Measurements from ENCODE around the gene PATJ. TPM values are rescaled to one million over a fixed set of nuclear protein-coding genes. Genes with fewer than 3 reads are reported as not detected.
A peak's percentile ranks its signal among the peaks of the same experiment; 100 is the strongest.
"Not testable (repeated sequence)": the region's sequence is repeated elsewhere in the genome, so short reads cannot be mapped to it uniquely, and the experiment has no call there.

The PATJ gene
- total RNA-seq, 1 donor from 2014 or later, result 131 TPM

DNA sequence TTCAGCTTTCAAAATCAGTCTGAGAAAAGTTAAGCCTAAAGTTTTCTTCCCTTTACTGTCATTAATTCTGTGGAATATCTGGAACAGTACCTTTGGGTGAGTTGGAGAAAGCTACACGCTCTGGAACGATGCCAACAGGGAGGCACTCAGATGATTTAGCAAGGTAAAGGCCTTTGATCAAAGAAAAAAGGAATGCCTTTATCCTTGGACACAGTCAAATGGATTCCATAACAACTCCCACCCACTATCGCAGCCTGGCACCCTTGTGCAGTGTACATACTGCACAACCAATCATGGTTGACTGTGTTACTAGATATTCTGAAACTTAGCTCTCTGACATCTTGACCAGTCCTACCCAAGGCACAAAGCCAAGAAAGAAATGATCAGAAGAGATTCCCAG, 218.7 kb downstream of the PATJ start:
- ATAC-seq (ENCODE audit: poor library complexity), result no peak
- intact Hi-C loops (cut with DNase I), result no loop called here
- DNase-seq, result no peak

DNA sequence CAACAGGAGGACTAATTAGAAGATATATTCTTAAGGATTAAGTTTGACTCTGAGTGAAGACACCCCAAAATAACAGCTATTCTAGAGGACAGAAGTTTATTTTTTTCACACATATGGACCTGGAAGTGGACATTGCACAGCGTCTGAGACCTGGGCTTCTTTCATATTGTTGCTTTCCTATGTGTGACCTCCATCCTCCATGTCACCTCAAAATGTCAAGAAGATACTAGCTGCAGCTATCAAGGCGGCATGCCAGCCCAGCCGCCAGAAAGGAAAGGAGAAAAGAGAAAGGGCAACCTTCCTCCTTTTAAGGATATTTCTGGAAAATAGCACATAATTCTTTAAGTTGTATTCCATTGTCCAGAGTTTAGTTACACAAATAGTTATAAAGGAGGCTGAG, 220.4 kb downstream of the PATJ start:
- DNase-seq, result no peak
- intact Hi-C loops (cut with DNase I), result no loop called here
- ATAC-seq (ENCODE audit: poor library complexity), result peak; percentile 34

DNA sequence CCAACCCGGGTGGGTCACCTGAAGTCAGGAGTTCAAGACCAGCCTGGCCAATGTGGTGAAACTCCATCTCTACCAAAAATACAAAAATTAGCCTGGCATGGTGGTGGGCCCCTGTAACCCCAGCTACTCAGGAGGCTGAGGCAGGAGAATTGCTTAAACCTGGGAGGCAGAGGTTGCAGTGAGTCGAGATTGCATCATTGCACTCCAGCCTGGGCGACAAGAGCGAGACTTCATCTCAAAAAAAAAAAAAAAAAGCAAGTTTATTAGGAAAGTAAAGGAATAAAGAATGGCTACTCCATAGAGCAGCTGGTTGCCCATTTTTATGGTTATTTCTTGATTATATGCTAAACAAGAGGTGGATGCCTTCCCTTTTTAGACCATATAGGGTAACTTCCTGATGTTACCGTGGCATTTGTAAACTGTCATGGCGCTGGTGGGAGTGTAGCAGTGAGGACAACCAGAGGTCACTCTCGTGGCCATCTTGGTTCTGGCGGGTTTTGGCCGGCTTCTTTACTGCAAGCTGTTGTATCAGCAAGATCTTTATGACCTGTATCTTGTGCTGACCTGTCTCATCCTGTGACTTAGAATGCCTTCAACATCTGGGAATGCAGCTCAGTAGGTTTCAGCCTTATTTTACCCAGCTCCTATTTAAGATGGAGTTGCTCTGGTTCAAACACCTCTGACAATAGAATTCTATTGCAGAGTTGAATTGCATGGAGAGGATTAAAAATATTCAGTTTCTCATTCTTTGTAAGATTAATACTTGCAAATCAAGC, 224.4 kb downstream of the PATJ start:
- ATAC-seq (ENCODE audit: poor library complexity); intact Hi-C loops (cut with DNase I); DNase-seq: not testable (repeated sequence)

DNA sequence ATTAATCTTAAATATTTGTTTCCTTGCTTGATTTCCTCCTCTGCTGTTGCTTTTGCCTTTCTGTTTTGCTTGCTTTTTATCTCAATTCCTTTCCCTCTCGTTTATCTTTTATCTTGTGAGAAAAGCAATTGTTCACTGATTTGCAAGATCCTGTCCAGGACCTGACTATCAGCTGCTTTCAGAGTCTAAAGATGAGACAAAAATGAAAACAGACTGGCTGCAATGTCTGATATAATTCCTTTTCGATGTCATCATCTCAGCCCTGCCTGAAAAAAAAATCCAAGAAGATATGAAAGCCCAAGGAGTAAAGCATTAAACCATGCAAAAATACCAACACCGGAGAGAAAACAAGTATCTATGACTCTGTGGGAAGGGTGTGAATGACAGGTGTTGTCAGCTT, 225.5 kb downstream of the PATJ start:
- ATAC-seq (ENCODE audit: poor library complexity), result no peak
- intact Hi-C loops (cut with DNase I), result no loop called here
- no peak for DNase-seq

DNA sequence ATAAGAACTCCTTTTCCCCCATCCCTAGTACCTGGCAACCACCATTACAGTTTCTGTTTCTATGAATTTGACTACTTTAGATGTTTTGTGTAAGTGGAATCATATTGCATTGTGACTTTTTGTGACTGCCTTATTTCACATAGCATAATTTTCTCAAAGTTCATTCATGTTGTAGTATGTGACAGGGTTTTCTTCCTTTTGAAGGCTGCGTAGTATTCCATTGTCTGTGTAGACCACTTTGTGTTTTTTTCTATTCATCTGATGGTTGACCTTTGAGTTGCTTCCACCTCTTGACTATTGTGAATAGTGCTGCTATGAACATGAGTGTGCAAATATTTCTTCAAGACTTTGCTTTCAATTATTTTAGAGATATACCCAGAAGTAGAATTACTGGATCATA, 226.6 kb downstream of the PATJ start:
- intact Hi-C loops (cut with DNase I), result no loop called here
- ATAC-seq (ENCODE audit: poor library complexity) (no peak), DNase-seq (no peak)

DNA sequence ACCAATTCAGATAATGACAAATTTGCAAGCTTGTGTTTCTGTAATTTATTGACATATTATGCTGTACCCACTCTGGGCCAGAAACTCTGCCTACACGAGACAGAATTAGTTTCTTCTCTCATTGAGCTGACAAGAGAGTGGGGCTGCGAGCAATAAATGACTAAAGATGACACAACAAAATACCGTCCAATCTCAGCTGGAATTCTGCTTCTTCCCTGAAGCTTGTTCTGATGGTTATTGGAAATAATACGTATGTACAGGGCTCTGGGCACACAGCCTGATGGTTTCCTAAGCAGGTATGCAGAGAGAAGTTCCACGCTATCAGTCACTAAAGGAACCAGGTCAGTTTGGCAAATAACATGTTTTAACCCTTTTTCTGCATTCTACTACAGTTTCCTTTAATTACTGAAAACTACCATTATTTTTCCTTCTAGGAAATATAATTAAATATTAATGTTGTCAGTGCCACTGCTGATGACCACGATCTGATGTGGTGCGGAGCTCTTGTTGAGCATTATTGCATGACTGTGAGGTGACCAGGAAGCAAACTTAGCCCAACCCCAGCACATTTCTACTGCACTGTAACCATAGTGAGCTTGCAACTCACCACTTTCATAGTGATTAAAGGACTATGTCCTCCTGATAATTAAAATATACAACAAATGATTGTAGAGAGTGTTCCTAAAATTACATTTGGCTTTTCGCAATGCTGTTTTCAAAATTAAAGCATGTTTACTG, 231.0 kb downstream of the PATJ start:
- intact Hi-C loops (cut with DNase I), result no loop called here
- no peak for DNase-seq

DNA sequence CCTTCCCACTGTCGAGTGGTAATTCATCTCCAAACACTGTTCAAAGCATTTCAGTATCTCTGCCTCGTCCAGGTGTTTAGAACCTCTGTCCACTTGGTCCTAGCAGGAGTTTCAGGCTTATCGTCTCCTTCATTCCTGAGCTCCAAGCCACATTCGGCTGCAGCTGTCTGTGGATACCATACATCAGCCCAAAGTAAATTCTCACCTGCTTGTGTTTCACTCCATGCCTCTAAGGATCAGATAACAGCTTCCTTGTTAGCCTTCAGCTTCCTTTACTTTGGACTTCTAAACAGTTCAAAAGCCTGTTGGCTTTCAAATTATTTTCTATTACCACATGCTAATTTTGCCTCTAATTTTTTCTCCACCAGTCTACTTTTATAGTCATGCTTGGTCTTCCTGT, 233.4 kb downstream of the PATJ start:
- intact Hi-C loops (cut with DNase I), result no loop called here
- no peak for DNase-seq
- ATAC-seq (ENCODE audit: poor library complexity), result no peak

More for the DNA sequence above, 231.0 kb downstream of the PATJ start:
- ATAC-seq (ENCODE audit: poor library complexity), result peak; percentile 72

DNA sequence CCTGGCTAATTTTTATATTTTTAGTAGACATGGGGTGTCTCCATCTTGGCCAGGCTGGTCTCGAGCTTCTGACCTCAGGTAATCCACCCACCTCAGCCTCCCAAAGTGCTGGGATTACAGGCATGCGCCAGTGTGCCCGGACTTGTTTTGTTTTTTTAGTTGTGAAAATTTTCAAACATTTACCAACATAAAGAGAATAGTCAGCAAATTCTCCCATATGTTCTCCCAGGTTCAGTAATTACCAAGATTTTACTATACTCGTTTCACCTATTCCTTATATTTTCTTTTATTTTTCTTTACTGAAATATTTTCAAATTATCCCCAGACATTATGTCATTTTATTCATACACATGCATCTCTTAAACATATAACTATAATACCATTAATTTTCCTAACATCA, 234.3 kb downstream of the PATJ start:
- intact Hi-C loops (cut with DNase I), result no loop called here
- ATAC-seq (ENCODE audit: poor library complexity) (no peak), DNase-seq (no peak)

DNA sequence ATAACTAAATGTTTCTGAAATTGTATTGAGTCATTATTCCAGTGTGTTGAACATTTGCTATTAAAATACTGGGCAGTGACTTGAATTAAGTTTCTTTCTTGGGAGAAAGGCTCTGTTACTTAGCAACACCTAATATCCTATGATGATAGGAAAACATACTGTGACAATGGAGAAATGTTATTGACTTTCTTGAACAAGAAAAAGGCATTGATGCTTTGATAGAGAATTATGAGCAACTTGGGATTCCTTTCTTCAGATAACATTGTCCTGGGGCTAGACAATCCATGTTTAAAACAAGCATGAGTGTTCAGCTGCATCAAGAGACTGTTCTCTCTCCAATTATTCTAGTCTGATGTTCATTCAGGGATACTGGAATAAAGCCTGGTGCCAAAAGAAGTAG, 236.5 kb downstream of the PATJ start:
- intact Hi-C loops (cut with DNase I), result no loop called here

DNA sequence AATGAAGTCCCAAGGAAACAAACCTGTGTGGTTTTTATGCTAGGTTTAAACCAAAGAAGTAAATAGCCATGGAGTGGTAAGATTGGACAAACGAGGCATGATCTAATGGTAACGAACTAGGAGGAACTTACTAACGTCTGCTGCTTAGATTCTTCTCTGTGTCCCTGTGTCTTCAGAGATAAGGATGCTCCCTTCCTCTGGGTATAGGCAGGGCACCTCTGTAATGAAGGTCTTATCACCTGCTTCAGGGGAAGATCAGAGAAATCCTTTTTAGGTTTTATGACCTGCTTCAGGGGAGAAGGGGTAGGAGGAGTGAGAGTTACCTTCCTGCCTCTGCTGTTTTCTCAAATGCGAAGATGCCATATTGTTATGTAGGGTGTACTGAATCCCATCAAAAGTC, 237.4 kb downstream of the PATJ start:
- DNase-seq, result no peak
- intact Hi-C loops (cut with DNase I), result no loop called here
- no peak for ATAC-seq (ENCODE audit: poor library complexity)

More for the DNA sequence above, 236.5 kb downstream of the PATJ start:
- DNase-seq, result no peak
- ATAC-seq (ENCODE audit: poor library complexity), result no peak

DNA sequence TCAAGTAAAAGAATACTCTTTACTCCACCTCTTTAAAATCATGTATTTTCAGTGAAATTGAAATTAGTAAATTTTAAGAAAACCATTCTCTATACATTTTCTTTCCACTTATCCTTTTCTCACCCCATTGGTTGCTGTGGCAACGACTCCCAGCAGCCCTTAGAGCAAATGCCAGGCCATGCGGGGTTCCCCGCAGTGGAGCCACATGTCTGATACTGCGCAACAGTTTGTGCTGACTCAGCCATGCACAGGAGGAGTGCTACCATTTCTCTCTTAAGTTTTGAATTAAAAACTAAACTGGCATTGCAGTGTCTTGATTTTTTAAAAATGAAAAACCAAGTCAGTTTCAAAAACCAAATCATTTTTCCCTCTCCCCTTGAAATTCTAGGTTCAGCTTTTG, 238.3 kb downstream of the PATJ start:
- DNase-seq (no peak), ATAC-seq (ENCODE audit: poor library complexity) (peak; percentile 49)
- intact Hi-C loops (cut with DNase I), result no loop called here

DNA sequence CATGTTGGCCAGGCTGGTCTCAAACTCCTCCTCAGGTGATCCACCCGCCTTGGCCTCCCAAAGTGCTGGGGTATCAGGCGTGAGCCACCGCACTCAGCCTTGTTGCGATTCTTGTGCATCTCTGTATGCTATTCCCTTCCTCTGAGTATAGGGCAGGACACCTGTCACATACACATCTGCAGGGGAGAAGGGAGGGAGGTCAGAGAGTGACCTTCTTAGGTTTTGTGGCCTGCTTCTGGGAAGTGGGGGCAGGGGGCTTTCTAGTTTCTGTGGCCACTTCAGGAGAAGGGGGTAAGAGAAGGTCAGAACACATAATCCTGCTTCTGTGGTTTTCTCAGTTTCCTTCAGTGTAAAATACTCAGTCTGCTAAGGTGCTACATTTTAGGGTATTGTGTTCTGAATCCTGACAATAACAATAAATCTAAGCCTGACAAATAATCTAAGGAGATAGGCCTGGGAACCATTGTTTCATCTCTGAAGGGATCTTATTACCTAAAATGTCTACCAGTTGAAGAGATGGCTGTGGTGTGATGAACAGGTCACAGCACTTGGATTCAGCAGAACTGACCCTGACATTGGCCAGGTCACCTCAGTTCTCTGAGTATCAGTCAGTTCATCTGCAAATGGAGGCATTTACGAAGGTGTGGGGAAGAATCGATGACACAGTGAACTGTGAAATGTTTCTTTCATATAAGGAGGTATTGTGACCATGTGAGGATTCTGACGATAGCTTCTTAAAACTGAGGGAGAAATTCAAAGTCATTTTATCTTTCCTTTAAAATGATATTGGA, 239.8 kb downstream of the PATJ start:
- DNase-seq, result no peak
- no peak for ATAC-seq (ENCODE audit: poor library complexity)
- intact Hi-C loops (cut with DNase I), result no loop called here

DNA sequence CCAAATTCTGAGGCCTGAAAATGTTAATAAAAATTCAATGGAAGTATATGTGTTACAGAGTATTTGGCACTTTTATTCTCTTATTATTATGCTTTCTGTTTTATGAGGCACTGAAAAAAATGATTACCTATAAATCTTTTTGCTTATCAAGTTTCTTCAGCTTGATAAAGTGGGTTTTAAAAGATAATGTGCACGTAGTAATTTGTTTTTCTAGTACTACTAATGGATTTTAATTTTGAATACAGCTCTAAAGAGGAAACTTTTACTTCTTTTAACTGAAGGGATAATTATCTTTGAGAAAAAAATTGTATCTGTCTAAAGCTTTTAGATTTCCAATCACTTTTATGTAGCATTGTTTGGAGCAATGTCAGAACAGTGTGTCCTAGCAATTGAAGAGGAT, 241.0 kb downstream of the PATJ start:
- DNase-seq (no peak), ATAC-seq (ENCODE audit: poor library complexity) (no peak)
- intact Hi-C loops (cut with DNase I), result no loop called here

DNA sequence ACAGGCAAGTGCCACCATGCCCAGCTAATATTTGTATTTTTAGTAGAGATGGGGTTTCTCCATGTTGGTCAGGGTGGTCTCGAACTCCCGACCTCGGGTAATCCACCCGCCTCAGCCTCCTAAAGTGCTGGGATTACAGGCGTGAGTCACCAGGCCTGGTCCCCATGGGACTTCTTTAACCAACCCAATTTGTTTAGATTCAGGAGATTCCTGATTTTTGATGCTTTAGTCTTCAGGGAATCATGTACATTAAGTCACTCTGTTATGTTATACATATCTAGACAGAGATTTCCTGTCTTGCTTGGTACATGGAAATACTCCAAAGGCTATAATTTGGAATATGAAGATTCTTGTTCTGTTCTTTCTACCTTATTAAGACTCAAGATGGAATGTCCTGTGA, 250.0 kb downstream of the PATJ start:
- no peak for ATAC-seq (ENCODE audit: poor library complexity)
- no peak for DNase-seq
- intact Hi-C loops (cut with DNase I), result no loop called here

DNA sequence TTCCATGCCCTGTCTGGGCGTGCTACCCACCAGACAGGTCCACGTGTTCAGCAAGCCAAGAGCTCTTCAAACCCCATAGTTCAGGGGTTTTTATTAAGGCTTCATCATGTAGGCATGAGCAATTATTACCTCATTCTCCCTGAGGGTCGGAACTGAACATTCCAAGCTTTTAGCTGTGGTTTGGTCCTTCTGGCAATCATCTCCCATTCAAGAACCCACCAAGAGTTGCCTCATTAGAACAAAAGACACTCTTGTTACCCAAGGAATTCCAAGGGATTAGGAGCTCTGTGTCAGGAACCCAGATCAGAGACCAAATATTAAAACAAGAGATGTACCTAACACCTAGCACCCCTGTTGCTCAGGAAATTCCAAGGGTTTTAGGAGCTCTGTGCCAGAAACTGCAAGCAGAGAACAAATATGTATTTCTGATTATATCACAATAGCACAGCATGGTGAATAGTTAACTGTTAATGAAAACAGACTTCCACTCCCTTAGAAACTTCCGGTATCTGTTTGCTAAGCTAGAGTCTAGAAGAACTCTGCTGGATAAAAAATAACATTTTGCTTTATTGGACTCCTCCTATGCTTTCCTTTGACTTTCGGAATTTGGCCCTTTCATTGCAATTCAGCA, 251.2 kb downstream of the PATJ start:
- intact Hi-C loops (cut with DNase I), result no loop called here
- DNase-seq (no peak), ATAC-seq (ENCODE audit: poor library complexity) (no peak)

DNA sequence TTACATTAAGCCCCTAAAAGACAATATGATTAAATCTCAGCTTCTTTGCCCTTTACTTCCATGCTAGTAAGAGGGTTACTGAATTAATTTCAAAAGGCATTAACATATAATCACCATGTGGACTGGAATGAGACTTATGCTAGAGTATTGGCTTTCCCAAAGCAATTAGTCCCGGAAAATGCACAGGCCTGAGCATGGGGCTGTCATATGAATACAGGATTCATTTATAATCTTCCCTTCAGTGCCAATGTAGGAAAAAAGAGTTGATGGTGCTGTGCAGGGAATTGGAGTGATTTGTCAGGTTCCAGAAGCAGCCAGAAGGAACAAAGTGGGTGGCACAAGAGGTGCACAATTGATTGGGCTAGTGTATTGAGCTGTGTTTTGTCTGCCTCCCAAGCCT, 253.4 kb downstream of the PATJ start:
- intact Hi-C loops (cut with DNase I), result no loop called here

DNA sequence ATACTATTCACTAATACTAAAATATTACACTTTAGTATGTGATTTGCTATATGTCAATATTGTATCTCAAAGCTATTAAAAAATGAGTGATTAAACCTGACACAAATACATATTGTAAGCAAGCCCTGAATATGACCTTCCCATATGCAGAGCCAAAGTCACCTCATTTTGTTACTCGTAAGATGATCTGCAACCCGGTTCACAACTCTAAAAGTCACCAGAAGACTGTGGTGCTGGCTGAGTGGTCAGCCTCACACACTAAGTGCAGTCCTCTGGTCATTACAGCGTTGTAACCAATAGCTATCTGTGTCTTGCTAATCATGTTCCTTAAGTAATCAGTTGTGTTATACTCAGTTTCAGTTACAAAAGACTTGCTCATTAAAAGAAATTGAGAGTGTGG, 254.8 kb downstream of the PATJ start:
- intact Hi-C loops (cut with DNase I), result no loop called here
- no peak for ATAC-seq (ENCODE audit: poor library complexity)
- DNase-seq, result no peak

More for the DNA sequence above, 253.4 kb downstream of the PATJ start:
- ATAC-seq (ENCODE audit: poor library complexity) (no peak), DNase-seq (no peak)

DNA sequence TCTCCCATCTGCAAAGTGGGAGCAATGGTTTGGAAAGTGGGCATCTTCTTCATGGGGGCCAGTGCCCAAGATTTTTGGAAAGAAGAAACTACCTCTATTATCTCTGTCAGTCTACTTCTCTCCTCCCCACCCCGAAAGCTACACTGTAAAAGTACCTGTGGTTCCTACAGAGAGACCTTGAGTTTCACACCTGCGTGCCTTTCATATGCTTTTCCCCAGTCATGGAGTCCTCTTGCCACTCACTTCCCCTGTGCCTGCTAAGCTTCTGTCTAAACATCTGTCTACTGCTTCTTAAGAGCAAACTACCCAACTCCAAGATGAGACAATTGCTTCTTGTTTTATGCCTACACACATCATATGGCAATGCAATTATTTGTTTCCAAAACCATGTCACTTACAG, 261.5 kb downstream of the PATJ start:
- ATAC-seq (ENCODE audit: poor library complexity) (no peak), DNase-seq (no peak)
- intact Hi-C loops (cut with DNase I), result no loop called here

DNA sequence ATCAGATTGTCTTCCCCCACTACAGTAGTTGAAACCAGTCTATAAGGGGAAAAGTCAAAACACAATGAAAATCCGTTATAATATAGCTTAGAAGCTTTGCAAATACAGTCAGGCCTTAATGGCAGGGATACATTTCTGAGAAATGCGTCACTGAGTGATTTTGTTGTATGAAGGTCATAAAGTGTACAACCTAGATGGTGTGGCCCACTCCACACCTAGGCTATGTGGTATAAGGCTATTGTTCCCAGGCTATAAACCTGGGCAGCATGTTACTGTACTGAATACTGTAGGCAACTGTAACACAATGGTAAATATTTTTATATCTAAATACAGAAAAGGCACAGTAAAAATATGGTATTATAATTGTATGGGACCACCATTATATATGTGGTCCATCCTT, 264.4 kb downstream of the PATJ start:
- intact Hi-C loops (cut with DNase I), result no loop called here
- DNase-seq (no peak), ATAC-seq (ENCODE audit: poor library complexity) (no peak)
